GM18909 (cell line): ENCODE measurements around the gene UBASH3A.

Source experiments
- ATAC-seq: cut with Tn5 transposase; IDR thresholded peaks from one replicate; pipeline ENCODE4 v1.9.1; 2021; ENCODE audit warnings: mild to moderate bottlenecking; ENCODE audit not compliant: unreplicated experiment, poor library complexity

Gene UBASH3A, protein sequence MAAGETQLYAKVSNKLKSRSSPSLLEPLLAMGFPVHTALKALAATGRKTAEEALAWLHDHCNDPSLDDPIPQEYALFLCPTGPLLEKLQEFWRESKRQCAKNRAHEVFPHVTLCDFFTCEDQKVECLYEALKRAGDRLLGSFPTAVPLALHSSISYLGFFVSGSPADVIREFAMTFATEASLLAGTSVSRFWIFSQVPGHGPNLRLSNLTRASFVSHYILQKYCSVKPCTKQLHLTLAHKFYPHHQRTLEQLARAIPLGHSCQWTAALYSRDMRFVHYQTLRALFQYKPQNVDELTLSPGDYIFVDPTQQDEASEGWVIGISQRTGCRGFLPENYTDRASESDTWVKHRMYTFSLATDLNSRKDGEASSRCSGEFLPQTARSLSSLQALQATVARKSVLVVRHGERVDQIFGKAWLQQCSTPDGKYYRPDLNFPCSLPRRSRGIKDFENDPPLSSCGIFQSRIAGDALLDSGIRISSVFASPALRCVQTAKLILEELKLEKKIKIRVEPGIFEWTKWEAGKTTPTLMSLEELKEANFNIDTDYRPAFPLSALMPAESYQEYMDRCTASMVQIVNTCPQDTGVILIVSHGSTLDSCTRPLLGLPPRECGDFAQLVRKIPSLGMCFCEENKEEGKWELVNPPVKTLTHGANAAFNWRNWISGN

DNA sequence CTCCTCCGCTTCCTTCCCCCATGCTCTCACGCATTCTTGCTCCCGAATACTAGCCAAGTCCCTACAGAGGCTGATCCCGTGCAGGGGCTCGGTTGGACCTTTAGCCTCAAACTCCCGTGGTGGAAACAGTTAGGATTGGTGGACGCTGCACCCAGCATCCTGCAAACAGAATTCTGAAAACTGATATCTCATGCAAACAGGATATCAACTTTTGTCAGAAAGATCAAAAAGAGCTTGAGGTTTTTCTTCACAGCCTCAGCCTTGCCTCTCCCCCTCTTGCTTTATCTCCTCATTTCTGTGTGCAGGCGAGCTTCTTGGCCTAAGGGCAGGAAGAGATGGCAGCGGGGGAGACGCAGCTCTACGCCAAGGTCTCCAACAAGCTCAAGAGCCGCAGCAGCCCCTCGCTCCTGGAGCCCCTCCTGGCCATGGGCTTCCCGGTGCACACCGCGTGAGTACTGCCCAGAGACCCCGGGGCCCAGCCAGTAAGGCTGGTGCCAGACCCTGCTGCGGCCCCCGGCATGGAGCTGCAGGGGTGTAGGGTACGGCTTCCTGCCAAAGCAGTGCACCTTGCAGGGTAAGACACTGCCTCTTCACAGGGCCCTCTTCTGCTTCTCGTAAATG, at the start of gene UBASH3A:
Gene UBASH3A (plus strand): TSS at position 292 of the 621 bp plus-strand sequence. CDS start 44 bp downstream, at position 336.
- ATAC-seq = no peak

DNA sequence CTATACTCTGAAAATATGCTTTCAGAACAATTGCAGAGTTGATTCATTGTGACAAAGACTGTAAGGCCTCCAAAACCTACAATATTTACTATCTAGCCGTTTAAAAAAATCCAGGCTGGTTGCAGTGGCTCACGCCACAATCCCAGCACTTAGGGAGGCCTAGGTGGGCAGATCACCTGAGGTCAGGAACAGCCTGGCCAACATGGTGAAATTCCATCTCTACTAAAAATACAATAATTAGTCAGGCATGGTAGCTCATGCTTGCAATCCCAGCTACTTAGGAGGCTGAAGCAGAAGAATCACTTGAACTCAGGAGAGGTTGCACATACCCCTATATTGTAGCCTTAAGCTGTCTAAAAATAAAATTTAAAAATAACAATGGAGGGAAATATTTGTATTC, 47.7 kb upstream of the UBASH3A start:
- no peak for ATAC-seq

DNA sequence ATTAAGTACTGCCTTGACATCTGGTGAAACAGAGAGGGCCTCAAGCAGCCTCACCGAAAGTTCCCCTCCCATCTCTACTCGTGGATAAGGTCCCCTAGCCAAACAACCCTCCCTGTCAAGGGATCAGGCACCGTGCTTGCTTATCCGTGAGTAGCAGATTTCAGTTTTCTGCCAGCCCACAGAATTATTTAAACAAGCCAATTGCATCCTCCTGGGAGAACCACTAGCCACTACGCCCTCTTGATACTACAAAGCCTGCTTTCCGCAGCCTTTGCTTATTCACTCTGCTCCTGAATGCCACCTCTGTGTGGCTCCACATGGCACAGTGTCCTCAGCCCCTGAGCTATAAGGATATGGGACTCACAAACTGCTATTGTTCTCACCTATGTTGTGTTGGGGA, 47.1 kb upstream of the UBASH3A start:
- no peak for ATAC-seq

DNA sequence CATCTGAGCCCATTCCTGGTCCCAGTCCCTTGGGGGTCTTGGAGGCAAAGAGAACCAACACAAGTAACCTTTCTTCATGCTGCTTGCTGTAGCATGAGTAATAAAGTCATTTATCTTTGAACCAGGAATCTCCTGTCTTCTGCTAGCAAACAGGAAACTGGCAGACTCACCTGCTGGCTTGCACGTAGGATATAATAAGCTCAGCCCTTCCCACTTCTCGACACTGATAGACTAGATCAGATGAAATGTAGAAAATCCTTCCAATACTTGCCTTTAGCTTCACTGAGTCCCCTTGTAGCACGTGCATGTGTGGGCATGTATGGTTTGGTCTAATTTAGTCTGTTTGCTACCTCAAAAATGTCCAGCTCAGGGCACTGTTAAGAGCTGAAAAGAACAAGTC, 46.4 kb upstream of the UBASH3A start:
- no peak for ATAC-seq

DNA sequence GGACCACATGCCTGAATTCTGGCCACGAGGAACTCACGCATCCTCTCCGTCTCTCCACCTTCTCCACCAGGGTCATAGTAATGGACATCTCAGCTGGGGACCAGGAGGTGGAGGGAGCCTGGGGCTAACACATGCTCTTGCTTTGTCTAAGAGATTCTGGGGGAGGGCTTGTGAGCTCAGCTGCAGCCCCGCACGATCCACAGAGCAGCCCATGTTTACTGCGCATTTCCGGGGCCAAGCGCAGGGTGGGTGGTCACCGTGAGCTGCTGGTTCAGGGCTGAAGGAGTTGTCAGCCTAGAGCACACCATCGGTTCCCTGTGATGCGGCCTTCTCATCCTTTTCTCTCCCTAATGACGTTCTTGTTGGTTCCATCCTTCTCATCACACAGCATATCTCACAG, 45.4 kb upstream of the UBASH3A start:
- no peak for ATAC-seq

DNA sequence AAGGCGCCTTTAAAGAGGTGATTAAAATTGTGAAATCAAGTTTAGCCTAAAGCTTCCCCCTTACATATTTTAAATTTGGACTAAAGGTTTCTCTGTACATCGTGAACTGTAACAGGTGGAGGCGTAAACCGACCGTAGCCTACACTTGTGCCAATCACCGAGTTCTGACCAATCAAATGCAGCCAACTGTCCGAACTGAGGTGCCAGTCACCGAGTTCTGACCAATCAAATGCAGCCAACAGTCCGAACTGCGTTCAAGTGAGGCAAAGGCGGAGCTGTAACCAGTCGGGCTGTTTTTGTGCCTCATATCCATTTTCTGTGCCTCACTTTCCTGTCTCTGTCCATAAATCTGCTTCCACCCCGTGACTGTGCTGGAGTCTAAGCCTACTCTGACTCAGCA, 44.8 kb upstream of the UBASH3A start:
- ATAC-seq = no peak

DNA sequence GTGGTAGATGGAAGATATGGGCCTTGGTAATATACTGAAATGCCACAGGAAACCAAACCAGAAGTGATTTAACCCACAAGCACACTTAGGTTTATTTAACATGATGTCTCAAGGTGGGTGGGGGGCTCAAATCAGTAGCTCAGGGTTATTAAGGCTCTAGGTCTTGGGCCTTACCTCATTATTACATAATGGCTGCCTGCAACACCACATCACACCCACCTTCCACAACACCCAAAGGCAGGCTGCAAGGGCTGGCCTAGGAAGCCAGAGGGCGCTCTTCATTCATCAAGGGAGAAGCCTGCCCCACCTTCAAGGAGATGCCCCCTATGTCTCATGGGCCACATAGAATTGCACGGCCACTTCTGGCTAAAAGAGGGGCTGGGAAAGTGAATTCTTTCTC, 43.4 kb upstream of the UBASH3A start:
- no peak for ATAC-seq

DNA sequence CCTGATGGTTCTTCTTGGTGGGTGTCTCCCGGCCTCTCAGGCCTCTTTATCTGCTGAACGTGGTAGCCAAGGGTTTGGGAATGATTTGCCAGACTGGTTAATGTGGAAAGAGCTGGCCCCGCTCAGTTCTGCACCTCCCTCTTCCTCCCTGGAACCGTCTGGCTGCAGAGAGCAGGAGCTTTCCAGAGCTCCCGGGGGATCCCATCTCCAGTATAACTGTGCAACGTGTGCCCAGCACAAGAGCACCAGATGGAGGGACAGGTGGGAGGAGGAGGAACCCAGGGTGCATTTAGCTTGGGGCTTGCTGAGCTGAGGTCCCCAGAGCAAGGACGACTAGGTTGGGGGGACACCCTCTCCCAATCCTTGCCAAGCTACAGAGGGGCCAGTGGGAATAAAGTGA, 42.4 kb upstream of the UBASH3A start:
- ATAC-seq = no peak

DNA sequence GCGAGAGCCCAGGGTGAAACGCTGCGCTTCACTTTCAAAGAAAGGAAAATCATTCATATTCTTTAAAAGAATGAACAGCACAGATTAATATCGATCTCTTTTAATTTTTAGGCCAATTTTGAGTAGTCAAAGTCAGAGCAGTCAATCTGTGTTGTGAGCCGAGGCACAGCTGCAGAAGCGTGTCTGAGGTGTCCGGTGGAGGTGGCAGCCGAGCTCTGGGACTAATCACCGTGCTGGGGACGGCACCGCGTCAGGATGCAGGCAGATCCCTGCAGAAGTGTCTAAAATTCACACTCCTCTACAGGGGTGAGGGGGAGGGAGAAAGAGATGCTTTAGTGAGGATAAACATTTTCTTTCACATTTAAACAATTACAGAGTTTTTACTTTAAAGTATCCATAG, 41.5 kb upstream of the UBASH3A start:
- no peak for ATAC-seq

DNA sequence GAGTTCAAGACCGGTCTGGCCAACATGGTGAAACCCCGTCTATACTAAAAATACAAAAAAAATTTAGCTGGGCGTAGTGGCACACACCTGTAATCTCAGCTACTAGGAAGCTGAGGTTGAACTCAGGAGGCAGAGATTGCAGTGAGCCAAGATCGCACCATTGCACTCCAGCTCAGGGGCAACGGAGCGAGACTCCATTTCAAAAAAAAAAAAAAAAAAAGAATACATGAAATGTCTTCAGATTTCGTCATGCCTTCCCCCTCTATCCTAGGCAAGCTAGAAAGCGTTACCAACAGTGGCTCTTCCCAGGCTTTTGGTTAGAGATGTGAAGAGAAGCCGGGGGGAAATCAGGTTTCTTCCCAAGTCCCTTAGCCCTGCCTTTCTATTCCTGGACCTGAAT, 41.0 kb upstream of the UBASH3A start:
- ATAC-seq = no peak

DNA sequence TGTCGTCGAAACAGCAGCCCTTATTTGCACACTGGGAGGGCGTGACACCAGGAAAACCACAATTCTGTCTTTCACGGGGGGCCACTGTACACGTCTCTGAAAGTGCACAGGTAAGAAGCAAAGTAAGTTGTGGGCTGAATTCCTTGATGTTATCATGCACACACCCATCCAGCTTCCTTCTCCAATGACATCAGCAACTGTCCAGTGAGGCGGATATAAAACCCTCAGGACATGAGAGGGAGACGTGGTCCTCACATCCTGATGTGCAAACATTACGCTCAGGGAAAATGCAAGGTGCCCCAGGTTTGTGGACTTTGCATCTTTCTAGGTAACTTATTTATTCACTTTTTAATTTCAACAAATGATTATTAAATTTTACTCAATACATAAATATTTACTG, 40.4 kb upstream of the UBASH3A start:
- no peak for ATAC-seq

DNA sequence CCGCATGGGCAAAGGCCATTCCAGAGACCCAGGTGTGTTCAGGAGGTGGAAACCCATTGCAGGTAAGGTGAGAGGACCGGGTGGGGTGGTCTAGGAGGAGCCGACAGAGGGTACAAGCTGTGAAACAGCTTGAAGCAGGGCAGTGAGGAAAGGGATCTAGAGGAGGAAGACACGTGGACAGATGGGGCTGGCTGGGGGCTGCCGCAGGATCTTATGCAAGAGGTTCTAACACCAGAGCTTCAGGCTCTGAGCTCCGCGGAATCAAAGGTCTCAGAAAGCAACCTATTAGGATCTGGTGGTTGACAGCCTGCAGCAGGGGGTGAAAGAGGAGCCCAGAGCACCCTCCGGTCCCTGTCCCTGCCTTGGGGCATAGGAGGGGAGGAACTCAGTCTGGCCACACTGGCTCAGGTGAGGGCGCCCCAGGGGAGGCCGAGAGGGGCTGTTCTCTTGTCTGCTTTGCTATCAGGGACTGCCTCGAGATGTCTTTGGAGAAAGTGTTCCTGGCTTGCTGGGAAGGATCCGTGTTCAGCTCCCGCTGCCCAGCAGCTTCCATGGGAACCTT, 39.3 kb upstream of the UBASH3A start:
- ATAC-seq = no peak

DNA sequence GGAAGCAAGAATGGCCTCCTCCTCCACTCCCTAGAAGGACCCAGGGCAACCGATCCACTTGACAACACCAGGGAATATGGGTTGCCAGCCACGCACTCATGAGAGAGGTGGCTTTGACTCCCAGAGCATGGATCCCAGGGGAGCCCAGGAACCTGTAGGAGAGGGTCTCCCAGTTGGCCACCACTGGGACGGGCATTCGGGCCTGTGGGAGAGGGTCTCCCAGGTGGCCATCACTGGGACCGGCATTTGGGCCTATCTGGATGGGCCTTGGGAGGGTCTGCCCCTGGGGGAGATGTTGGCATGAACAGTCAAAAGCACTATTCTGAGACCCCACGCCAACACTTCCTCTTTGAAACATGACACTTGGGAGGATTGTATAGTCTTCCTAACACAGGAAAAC, 37.9 kb upstream of the UBASH3A start:
- ATAC-seq = no peak

DNA sequence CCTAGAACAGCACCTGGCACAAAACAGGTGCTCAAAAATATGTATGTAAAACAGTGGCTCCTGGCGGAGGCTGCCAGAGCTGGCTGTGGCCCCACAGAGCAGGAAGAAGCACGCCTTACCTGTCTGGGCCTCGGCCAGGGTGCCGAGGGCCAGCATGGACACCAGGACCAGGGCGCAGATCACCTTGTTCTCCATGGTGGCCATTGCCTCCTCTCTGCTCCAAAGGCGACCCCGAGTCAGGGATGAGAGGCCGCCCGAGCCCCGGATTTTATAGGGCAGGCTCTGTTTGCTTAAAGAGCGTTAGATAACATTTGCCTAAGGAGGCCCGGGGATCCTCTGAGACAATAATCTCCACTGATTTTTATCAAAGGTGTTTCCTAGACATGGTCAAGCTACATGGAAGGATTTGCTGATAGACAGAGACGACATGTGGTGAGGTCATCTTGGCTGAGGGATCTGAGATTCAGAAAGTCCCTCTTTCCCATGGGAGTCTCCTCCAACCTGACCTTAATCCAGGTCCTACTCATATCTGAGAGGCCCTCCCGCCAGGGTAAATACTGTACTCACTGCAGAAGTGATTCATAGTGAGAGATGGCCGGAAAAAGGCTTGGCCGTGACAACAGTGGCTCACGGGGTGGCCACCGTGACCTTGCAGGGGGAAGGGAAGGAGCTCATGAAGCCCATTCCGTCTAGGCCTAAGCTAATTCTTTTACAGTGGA, 37.3 kb upstream of the UBASH3A start, which contains the start of gene TFF1:
Gene TFF1 (minus strand): TSS at position 244 of the 719 bp plus-strand sequence. CDS start 40 bp downstream, at position 204.
- no peak for ATAC-seq

DNA sequence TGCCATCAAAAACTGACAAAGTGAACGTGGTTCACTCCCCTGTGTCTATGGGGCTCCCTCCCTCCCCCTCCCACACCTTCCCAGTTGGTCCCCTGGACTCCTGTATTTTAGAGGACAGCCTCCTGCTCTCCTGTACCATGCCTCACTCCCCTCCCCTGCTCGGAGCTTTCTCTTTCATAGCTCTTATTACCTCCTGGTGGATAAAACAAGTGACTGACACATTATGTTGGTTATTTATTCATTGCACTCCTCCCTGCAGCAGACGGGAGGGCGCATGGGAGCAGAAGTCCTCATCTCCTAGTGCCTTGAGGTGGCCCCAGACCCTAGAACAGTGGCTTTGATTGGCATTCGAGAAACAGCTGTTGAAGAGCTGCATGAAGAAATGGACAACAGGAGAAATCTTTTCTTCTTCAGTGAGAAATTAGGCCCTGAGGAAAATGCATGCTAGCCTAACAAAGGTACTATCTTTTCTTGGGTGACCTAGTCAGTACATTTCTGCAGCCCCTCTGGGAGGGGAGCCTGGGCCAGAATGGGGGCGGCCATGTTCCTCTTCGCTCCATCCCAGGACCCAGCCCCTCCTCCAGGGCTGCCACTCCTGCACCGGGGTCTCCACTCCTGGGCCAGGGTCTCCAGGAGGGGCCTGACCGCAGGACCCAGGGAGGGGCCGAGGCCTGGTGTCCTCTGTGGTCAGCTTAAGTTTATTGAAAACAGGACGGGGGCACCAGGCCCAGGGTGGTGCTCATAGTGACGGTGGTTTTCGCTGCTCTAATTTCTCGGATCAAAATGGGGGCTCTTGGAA, 36.1 kb upstream of the UBASH3A start:
- ATAC-seq = no peak

DNA sequence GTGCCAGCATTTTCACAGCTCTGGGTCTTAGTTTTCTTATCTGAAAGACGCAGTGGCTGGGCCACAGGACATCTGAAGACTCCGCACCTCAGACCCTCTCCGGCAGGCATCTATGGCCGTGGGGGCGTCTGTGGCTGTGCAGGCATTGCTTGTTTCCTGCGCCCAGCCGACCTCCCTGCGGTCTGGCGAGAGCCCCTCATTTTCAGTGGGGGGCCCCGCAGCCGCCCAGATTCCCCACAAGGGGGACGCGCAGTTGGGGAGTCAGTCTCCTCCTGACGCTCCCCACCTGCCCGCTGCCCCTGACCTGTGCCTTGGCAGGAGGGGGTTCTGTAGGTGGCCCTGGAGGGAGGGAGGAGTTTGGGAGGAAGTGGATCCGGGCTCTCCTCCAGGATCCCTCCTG, 33.9 kb upstream of the UBASH3A start:
- ATAC-seq = no peak

DNA sequence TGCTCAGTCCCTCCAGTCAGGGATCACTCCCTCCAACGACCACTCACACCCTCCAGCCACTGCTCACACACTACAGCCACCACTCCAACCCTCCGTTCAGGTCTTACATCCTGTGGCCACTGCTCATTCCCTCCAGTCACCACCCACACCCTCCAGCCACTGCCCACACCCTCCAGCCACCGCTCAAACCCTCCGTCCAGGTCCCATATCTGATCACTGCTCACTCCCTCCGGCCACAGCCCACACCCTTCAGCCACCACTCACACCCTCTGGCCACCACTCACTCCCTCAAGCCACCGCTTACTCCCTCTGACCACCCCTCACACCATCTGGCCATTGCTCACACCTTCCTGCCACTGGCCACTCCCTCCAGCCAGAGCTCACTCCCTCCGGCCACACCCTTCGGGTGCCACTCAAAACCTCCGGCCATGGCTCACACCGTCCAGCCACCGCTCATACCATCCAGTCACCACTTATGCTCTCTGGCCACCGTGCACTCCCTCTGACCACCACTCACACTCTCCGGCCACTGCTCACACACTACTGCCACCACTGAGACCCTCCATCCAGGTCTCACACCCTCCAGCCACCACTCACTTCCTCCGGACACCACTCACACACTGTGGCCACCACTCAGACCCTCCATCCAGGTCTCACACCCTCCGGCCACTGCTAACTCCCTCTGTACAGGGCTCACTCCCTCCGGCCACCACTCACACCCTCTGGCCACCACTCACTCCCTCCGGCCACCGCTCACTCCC, 32.6 kb upstream of the UBASH3A start:
- ATAC-seq = no peak

DNA sequence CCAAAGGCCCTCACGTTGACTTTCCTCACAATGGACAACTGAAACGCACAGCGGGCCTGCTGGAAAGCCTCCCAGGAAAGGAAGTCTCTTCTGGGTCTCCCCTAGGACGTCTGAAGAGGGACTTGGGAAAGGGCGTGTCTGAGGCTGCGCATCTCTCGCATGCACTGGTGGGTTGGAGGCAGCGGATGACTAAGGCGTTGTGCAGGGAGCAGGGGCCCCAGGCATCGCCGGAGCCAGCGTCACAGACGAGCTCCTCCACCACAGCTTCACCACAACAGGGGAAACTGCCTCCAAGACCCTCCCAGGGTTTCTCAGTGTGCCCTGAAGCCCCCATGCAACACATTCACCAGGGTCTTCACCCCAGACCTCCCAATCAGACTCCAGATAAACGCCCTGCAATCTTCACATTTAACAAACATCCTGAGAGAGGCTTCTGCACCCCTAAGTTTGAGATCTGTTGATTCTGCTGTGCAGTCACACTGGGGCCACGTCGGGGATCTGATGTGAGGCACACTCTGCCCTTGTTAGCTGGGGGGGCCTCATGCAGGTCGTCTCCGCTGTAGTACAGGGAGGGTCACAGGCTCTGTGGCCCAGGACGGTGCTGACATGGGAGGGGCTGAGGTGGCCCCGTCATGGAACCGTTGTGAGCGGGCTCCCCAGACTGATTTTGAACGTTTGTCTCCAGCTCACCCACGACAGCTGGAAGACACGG, 30.4 kb upstream of the UBASH3A start:
- no peak for ATAC-seq
